ENCODE data around the gene MEF2C. TPM values are rescaled to one million over a fixed set of nuclear protein-coding genes. Genes with fewer than 3 reads are reported as not detected.

MEF2C gene
- total RNA-seq, 1 experiment from 2014 or later = 1.7 TPM

DNA sequence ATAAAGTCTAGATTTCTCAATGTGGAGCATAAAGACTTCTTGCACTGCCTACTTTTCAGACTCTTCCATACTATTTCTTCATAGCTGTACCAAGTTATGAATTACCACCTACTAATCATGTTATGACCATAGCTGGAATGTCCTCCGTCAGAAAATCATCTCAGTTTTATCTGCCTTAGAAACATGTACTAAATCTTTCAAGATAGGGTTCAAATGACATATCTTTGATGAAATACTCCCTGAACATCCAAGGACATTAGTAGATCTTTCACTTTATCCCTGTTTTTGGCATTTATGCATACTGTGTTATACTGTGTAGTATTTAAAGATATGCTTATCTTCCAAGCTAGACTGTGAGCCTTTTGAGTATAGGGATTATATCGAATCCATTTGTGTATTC lies 49.6 kb upstream of the MEF2C start:
- peaks cover 9% of the 10 kb centered on the region for H3K4me1 Mint-ChIP-seq
- CTCF ChIA-PET = no interaction called here
- no peaks in the 10 kb centered on the region for H3K9me3 Mint-ChIP-seq
- DNase-seq (ENCODE audit: low spot score) (no peak), ATAC-seq (no peak)
- no peaks in the 10 kb centered on the region for H3K36me3 Mint-ChIP-seq
- H3K27ac Mint-ChIP-seq = no peak overlapping the region
- TF ChIP-seq, protein P1, sequence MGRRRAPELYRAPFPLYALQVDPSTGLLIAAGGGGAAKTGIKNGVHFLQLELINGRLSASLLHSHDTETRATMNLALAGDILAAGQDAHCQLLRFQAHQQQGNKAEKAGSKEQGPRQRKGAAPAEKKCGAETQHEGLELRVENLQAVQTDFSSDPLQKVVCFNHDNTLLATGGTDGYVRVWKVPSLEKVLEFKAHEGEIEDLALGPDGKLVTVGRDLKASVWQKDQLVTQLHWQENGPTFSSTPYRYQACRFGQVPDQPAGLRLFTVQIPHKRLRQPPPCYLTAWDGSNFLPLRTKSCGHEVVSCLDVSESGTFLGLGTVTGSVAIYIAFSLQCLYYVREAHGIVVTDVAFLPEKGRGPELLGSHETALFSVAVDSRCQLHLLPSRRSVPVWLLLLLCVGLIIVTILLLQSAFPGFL (CRISPR knock-in tag; IDR thresholded peaks at IDR 0.05; ENCODE audit: borderline replicate concordance) = no peak
- TF ChIP-seq GTF2I (CRISPR knock-in tag; conservative IDR thresholded peaks at IDR 0.05) (no peak), GRHL2 (CRISPR knock-in tag; IDR thresholded peaks at IDR 0.05; ENCODE audit: insufficient replicate concordance, severe bottlenecking) (no peak), PRRX2 (CRISPR knock-in tag; IDR thresholded peaks at IDR 0.05) (no peak), ETV6 (CRISPR knock-in tag; IDR thresholded peaks at IDR 0.05) (no peak), NFATC4 (CRISPR knock-in tag; IDR thresholded peaks at IDR 0.05) (no peak), TP53 (CRISPR knock-in tag; IDR thresholded peaks at IDR 0.05) (no peak), GABPB1 (CRISPR knock-in tag; IDR thresholded peaks at IDR 0.05) (no peak), ZNF138 (CRISPR knock-in tag; conservative IDR thresholded peaks at IDR 0.05) (no peak), ZNF263 (CRISPR knock-in tag; IDR thresholded peaks at IDR 0.05; ENCODE audit: low read depth) (no peak), ZNF416 (CRISPR knock-in tag; IDR thresholded peaks at IDR 0.05) (no peak)
- TF ChIP-seq, protein P2, sequence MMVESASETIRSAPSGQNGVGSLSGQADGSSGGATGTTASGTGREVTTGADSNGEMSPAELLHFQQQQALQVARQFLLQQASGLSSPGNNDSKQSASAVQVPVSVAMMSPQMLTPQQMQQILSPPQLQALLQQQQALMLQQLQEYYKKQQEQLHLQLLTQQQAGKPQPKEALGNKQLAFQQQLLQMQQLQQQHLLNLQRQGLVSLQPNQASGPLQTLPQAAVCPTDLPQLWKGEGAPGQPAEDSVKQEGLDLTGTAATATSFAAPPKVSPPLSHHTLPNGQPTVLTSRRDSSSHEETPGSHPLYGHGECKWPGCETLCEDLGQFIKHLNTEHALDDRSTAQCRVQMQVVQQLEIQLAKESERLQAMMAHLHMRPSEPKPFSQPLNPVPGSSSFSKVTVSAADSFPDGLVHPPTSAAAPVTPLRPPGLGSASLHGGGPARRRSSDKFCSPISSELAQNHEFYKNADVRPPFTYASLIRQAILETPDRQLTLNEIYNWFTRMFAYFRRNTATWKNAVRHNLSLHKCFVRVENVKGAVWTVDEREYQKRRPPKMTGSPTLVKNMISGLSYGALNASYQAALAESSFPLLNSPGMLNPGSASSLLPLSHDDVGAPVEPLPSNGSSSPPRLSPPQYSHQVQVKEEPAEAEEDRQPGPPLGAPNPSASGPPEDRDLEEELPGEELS (CRISPR knock-in tag; IDR thresholded peaks at IDR 0.05) = no peak
- TF ChIP-seq, protein P3, sequence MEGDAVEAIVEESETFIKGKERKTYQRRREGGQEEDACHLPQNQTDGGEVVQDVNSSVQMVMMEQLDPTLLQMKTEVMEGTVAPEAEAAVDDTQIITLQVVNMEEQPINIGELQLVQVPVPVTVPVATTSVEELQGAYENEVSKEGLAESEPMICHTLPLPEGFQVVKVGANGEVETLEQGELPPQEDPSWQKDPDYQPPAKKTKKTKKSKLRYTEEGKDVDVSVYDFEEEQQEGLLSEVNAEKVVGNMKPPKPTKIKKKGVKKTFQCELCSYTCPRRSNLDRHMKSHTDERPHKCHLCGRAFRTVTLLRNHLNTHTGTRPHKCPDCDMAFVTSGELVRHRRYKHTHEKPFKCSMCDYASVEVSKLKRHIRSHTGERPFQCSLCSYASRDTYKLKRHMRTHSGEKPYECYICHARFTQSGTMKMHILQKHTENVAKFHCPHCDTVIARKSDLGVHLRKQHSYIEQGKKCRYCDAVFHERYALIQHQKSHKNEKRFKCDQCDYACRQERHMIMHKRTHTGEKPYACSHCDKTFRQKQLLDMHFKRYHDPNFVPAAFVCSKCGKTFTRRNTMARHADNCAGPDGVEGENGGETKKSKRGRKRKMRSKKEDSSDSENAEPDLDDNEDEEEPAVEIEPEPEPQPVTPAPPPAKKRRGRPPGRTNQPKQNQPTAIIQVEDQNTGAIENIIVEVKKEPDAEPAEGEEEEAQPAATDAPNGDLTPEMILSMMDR (IDR thresholded peaks at IDR 0.05) = no peak
- TF ChIP-seq, protein P4, sequence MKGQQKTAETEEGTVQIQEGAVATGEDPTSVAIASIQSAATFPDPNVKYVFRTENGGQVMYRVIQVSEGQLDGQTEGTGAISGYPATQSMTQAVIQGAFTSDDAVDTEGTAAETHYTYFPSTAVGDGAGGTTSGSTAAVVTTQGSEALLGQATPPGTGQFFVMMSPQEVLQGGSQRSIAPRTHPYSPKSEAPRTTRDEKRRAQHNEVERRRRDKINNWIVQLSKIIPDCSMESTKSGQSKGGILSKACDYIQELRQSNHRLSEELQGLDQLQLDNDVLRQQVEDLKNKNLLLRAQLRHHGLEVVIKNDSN (CRISPR knock-in tag; IDR thresholded peaks at IDR 0.05) = no peak
- TF ChIP-seq, protein P5, sequence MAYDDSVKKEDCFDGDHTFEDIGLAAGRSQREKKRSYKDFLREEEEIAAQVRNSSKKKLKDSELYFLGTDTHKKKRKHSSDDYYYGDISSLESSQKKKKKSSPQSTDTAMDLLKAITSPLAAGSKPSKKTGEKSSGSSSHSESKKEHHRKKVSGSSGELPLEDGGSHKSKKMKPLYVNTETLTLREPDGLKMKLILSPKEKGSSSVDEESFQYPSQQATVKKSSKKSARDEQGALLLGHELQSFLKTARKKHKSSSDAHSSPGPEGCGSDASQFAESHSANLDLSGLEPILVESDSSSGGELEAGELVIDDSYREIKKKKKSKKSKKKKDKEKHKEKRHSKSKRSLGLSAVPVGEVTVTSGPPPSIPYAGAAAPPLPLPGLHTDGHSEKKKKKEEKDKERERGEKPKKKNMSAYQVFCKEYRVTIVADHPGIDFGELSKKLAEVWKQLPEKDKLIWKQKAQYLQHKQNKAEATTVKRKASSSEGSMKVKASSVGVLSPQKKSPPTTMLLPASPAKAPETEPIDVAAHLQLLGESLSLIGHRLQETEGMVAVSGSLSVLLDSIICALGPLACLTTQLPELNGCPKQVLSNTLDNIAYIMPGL (CRISPR knock-in tag; IDR thresholded peaks at IDR 0.05) = no peak
- TF ChIP-seq, protein P6, sequence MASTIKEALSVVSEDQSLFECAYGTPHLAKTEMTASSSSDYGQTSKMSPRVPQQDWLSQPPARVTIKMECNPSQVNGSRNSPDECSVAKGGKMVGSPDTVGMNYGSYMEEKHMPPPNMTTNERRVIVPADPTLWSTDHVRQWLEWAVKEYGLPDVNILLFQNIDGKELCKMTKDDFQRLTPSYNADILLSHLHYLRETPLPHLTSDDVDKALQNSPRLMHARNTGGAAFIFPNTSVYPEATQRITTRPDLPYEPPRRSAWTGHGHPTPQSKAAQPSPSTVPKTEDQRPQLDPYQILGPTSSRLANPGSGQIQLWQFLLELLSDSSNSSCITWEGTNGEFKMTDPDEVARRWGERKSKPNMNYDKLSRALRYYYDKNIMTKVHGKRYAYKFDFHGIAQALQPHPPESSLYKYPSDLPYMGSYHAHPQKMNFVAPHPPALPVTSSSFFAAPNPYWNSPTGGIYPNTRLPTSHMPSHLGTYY (CRISPR knock-in tag; IDR thresholded peaks at IDR 0.05) = no peak
- TF ChIP-seq, protein P7, sequence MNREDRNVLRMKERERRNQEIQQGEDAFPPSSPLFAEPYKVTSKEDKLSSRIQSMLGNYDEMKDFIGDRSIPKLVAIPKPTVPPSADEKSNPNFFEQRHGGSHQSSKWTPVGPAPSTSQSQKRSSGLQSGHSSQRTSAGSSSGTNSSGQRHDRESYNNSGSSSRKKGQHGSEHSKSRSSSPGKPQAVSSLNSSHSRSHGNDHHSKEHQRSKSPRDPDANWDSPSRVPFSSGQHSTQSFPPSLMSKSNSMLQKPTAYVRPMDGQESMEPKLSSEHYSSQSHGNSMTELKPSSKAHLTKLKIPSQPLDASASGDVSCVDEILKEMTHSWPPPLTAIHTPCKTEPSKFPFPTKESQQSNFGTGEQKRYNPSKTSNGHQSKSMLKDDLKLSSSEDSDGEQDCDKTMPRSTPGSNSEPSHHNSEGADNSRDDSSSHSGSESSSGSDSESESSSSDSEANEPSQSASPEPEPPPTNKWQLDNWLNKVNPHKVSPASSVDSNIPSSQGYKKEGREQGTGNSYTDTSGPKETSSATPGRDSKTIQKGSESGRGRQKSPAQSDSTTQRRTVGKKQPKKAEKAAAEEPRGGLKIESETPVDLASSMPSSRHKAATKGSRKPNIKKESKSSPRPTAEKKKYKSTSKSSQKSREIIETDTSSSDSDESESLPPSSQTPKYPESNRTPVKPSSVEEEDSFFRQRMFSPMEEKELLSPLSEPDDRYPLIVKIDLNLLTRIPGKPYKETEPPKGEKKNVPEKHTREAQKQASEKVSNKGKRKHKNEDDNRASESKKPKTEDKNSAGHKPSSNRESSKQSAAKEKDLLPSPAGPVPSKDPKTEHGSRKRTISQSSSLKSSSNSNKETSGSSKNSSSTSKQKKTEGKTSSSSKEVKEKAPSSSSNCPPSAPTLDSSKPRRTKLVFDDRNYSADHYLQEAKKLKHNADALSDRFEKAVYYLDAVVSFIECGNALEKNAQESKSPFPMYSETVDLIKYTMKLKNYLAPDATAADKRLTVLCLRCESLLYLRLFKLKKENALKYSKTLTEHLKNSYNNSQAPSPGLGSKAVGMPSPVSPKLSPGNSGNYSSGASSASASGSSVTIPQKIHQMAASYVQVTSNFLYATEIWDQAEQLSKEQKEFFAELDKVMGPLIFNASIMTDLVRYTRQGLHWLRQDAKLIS (CRISPR knock-in tag; IDR thresholded peaks at IDR 0.05; ENCODE audit: borderline replicate concordance) = no peak
- TF ChIP-seq, protein P8, sequence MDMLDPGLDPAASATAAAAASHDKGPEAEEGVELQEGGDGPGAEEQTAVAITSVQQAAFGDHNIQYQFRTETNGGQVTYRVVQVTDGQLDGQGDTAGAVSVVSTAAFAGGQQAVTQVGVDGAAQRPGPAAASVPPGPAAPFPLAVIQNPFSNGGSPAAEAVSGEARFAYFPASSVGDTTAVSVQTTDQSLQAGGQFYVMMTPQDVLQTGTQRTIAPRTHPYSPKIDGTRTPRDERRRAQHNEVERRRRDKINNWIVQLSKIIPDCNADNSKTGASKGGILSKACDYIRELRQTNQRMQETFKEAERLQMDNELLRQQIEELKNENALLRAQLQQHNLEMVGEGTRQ (CRISPR knock-in tag; IDR thresholded peaks at IDR 0.05) = no peak
- POLR2A ChIA-PET = no interaction called here
- H3K4me3 Mint-ChIP-seq = no peak overlapping the region
- H3K27me3 Mint-ChIP-seq (ENCODE audit: low read depth) = no peaks in the 10 kb centered on the region
